Coronary artery (tissue), 2 donors: ENCODE results near the gene TMEM178A.
A peak's percentile ranks its signal among the peaks of the same experiment; 100 is the strongest.

Experiments
- DNase-seq: peaks from one replicate; pipeline ENCODE4 v3.0.0-alpha.2; 2017; ENCODE audit warnings: low spot score
- H3K27ac ChIP-seq, 2 donors: fragments of 200-600 bp; sonication (generic); one replicate each; pipeline ENCODE4 v1.5.1; 2016 to 2019
- H3K4me3 ChIP-seq: fragments of 200-600 bp; sonication (generic); 2 replicates; pipeline ENCODE4 v1.5.1; 2016; ENCODE audit warnings: mild to moderate bottlenecking, moderate library complexity
- TF ChIP-seq, protein P1 (sequence below): fragments of 200-600 bp; sonication (generic); IDR thresholded peaks from one replicate; pipeline ENCODE4 v1.5.1; 2019; ENCODE audit warnings: antibody characterized with exemption

Gene TMEM178A

DNA sequence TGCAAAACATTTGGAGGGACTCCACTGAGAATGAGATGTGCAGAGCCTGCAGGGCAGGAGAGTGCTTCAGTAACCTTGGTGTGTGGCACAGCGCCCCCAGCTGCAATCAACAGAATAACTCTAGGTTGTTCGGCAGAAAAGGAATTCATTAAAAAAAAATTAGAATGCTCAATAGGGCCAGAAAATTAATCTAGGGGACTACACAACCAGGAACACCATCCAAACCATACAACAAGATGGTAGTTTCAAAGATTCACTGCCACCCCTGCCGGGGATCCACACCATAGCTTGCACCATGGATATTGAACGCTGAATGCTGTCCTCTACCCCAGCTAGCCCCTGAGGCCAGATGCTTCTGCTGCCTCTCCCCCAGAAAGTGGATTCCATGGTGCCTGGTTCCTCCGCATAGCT is 63.2 kb downstream of the TMEM178A start:
- TF ChIP-seq, protein P1, sequence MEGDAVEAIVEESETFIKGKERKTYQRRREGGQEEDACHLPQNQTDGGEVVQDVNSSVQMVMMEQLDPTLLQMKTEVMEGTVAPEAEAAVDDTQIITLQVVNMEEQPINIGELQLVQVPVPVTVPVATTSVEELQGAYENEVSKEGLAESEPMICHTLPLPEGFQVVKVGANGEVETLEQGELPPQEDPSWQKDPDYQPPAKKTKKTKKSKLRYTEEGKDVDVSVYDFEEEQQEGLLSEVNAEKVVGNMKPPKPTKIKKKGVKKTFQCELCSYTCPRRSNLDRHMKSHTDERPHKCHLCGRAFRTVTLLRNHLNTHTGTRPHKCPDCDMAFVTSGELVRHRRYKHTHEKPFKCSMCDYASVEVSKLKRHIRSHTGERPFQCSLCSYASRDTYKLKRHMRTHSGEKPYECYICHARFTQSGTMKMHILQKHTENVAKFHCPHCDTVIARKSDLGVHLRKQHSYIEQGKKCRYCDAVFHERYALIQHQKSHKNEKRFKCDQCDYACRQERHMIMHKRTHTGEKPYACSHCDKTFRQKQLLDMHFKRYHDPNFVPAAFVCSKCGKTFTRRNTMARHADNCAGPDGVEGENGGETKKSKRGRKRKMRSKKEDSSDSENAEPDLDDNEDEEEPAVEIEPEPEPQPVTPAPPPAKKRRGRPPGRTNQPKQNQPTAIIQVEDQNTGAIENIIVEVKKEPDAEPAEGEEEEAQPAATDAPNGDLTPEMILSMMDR = no peak
- Histone ChIP-seq H3K27ac (no peak overlapping the region), H3K4me3 (no peak overlapping the region)
- DNase-seq = no peak

DNA sequence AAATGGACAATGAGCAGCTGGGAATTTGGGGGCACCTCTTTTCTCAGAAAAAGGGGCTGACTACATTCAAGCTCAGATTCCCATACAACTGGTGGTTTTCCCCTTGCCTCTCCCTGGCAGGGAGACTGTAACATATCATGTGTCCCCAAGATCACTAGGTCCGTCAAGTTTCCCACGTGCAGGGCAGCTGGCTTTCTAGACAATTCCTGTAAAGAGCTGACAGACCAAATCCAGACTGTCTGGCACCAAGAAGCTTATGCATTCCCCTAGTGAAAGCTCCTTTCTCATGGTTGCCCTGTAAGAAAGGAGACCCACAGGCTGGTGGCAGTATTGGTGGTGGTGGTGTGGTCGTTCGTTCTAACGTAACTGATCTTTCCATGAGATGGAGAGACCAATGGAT is 64.6 kb downstream of the TMEM178A start:
- H3K4me3 ChIP-seq = no peak overlapping the region
- TF ChIP-seq, protein P1 = no peak
- H3K27ac ChIP-seq = no peak overlapping the region
- no peak for DNase-seq

DNA sequence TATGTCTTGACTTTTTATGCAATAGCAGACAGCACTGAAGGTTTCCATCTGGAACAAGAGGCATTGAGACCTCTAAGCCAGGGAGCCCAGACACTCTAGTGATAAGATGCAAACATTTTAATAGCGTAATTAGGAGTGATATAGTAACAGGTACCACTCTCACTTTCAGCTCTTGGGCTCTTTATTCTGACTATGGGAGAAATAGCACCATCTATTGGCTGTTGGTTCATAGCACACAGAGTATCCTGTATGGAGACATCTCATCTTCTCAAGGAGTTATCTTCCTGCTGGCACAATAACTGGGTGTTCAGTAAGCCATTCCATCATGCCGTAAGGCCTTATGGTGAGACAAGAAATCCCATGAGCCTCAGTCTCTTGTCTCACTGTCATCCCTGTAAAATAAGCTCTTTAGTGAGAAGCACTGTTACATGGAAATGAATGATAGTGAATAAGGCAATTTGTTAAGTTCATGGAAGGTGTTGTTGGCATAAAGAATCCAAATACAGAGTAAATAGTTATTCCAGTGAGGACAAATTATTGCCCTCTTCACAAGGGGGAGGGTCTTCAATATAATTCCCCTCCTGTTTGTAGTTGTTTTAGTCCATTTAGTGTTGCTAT is 65.1 kb downstream of the TMEM178A start:
- no peak overlapping the region for H3K27ac ChIP-seq
- no peak overlapping the region for H3K4me3 ChIP-seq
- TF ChIP-seq, protein P1 = no peak
- no peak for DNase-seq

DNA sequence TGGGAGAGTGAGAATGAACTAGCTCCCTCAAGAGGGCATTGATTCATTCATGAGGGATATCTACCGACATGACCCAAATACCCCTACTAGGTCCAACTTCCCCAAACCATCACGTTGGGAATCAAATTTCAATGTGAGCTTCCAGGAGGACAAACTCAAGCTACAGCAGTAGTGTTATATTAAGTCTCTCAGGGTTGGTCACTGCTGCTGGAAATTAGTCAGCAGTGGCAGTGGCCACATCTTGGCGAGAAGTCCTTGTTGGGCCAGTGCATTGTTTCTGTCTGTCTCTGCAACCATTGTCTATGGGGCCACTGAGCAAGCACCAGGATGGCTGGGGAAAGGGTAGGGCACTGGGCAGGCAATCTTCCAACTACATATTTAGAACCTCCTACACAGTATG is 65.8 kb downstream of the TMEM178A start:
- no peak for DNase-seq
- TF ChIP-seq, protein P1 = no peak
- Histone ChIP-seq H3K4me3 (no peak overlapping the region), H3K27ac (no peak overlapping the region)

DNA sequence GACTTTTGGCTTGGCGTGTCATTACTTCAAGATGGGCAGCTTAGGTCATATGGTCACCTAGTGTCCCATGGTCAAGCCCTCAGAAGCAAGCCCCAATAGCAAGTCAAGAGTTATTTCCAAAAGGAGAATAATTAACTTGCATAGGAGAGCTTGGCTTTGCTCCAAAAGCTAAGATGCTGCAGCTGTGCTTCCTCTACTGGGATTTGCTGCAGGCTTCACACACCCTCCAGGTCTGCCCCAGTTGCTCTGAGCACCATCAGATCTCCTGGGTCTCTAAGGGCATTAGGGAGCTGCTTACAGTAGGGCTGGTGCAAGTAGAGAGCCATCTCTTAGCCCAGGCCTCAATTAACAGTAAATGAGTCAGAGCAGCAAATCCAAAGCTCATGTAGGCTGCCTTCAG is 66.8 kb downstream of the TMEM178A start:
- no peak overlapping the region for H3K4me3 ChIP-seq
- TF ChIP-seq, protein P1 = no peak
- H3K27ac ChIP-seq = no peak overlapping the region
- DNase-seq = no peak

DNA sequence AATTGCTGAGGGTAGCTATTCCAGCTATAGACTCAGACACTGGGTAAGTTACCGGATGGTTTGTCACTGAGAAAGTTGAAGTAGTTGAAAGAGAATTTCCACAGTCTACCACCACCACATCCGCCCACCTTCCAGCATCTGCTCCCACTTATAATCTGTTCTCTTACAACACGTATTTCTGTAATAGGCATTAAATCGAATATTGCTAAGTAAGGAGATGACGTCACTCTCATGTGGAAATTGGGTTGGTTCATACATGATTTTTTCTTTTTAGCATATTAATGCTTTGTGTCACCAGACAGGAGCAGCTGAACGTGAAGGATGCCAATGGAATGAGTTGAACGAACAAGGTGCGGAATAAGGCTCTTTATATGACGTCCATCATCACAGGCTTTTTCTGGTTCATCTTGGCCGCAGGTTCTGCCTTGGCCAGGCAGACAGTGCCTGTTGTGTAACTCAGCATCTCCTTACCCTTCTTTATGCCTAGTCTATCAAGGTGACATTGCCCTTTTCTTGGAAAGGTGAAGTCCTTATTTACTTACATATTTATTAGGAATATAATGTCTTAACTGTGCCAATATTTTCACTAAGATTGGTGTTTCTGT is 67.5 kb downstream of the TMEM178A start:
- TF ChIP-seq, protein P1 = no peak
- H3K4me3 ChIP-seq = no peak overlapping the region

DNA sequence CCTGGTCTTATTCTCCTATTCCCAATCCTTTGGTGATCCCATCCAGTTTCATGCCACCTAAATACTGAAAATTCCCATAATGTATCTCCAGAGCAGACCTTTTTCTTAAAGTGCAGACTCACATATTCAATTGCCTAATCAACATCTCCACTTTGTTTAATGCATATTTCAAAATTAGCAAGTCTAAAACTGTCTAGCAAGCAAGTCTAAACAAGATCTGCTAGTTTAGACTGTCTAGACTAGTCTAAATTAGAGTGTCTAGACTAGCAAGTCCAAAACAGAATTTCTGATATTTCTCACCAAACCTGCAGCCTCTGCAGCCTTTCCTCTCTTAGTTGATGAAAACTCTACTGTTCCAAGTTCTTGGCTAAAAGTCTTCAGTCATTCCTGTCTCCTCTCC is 68.7 kb downstream of the TMEM178A start:
- Histone ChIP-seq H3K27ac (peak overlapping the region in 1 of 2 donors; percentile 78), H3K4me3 (no peak overlapping the region)
- DNase-seq = no peak
- TF ChIP-seq, protein P1 = no peak

More for the DNA sequence above, 67.5 kb downstream of the TMEM178A start:
- no peak overlapping the region for H3K27ac ChIP-seq
- no peak for DNase-seq
